ENCODE data around the gene TIPARP.

DNA sequence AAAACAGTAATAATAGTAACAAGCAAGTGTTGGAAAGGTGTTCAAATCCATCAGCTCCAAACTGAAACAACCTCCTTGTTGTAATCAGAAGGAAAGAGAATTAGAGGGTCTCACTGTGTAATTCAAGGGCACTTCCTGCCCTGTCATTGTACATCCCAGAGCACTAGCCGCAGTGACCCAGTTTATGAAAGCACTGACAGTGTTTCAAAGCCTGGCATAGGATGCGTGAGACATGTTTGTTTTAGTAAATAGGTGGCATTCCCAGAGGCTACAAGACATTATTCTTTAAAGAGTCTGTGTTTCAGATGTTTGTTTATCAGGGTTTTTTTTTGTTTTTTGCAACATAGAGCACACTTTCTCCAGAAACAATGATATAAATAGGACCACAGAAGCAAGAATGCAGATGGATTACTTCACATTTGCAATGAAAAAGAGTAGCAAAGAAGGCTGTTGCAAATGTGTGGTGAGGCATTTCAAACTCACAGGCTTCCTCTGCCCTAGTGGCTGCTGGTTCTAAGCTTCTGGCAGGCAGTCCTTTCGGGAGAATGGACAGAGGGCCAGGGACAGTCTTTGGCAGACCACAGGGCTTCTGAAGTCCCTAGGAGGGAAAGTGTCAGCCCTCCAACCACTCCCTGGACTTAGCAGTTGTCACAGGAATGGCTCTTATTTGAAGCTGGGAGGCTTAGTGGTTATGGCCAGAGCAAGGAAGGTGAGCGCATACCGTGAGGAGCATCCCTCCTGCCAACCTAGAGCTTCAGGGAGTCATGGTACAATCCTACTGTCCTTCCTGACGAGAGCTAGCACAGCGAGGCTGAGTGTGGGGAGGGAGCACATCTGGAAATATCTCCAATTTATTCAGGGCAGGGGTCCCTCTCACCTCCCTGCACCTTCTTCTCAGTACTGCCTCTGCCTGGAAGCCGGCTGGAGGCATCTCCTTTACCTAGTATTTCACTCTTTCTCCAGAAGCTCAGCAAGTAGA is 31.4 kb upstream of the TIPARP start:
- TF ChIP-seq, protein P1, sequence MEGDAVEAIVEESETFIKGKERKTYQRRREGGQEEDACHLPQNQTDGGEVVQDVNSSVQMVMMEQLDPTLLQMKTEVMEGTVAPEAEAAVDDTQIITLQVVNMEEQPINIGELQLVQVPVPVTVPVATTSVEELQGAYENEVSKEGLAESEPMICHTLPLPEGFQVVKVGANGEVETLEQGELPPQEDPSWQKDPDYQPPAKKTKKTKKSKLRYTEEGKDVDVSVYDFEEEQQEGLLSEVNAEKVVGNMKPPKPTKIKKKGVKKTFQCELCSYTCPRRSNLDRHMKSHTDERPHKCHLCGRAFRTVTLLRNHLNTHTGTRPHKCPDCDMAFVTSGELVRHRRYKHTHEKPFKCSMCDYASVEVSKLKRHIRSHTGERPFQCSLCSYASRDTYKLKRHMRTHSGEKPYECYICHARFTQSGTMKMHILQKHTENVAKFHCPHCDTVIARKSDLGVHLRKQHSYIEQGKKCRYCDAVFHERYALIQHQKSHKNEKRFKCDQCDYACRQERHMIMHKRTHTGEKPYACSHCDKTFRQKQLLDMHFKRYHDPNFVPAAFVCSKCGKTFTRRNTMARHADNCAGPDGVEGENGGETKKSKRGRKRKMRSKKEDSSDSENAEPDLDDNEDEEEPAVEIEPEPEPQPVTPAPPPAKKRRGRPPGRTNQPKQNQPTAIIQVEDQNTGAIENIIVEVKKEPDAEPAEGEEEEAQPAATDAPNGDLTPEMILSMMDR (IDR thresholded peaks at IDR 0.05), result no peak
- TF ChIP-seq EZH2 (IDR thresholded peaks at IDR 0.05; ENCODE audit: borderline replicate concordance, insufficient read depth, low read depth, low read length, poor library complexity, severe bottlenecking), result no peak
